Gastrocnemius medialis (tissue), 4 donors: ENCODE measurements around the gene USH2A. TPM values are rescaled to one million over a fixed set of nuclear protein-coding genes. Genes with fewer than 3 reads are reported as not detected.

ENCODE experiments used
- ATAC-seq, 2 donors: fragments of 150-250 bp; one replicate each; pipeline ENCODE4 v1.9.1; 2016
- DNase-seq, 2 donors: peaks; one replicate each; pipeline ENCODE4 v3.0.0-alpha.2; 2019
- H3K27ac ChIP-seq, 4 donors: fragments of 200-600 bp; sonication (generic); 1 replicate in 1 of 4; 2 replicates in 3 of 4; pipeline ENCODE4 v1.5.1; 2016 to 2018; ENCODE audit warnings: mild to moderate bottlenecking in 2 of 4, moderate library complexity in 1 of 4
- H3K27me3 ChIP-seq, 3 donors: fragments of 200-600 bp; sonication (generic) in 2 of 3; 1 replicate in 1 of 3; 2 replicates in 2 of 3; pipeline versions ENCODE4 v1.5.1 to v1.6.0; 2016 to 2019; ENCODE audit warnings: mild to moderate bottlenecking in 1 of 3, moderate library complexity in 1 of 3
- H3K36me3 ChIP-seq, 2 donors: fragments of 200-600 bp; sonication (generic) in 1 of 2; one replicate each; pipeline ENCODE4 v1.5.1; 2017 to 2018
- H3K4me1 ChIP-seq, 2 donors: fragments of 200-600 bp; sonication (generic) in 1 of 2; one replicate each; pipeline ENCODE4 v1.5.1; 2016 to 2017; ENCODE audit warnings: mild to moderate bottlenecking in 2 of 2
- H3K4me3 ChIP-seq, 4 donors: fragments of 200-600 bp; sonication (generic) in 3 of 4; 1 replicate in 1 of 4; 2 replicates in 3 of 4; pipeline ENCODE4 v1.5.1; 2016 to 2019; ENCODE audit warnings: mild to moderate bottlenecking in 2 of 4
- H3K9me3 ChIP-seq, 3 donors: fragments of 200-600 bp; sonication (generic) in 2 of 3; 1 replicate in 1 of 3; 2 replicates in 2 of 3; pipeline ENCODE4 v1.5.1; 2016 to 2019
- POLR2A ChIP-seq, 2 donors: fragments of 450-650 bp; IDR thresholded peaks; one replicate each; pipeline ENCODE4 v1.6.1; 2017; ENCODE audit warnings: antibody characterized with exemption in 2 of 2, mild to moderate bottlenecking in 2 of 2, moderate library complexity in 2 of 2
- in situ Hi-C, 4 donors: fragments of 200-750 bp; cut with MboI; loops; one replicate each; pipeline versions ENCODE4 v1.15.0 to v1.8.0; 2017; ENCODE audit warnings: low sequenced_read_pairs in 4 of 4
- intact Hi-C: fragments of 100-400 bp; cut with DNase I; formaldehyde crosslinking; loops from one replicate; pipeline ENCODE4 v1.15.1; 2023; ENCODE audit warnings: low total_unique reads
- total RNA-seq, 4 donors: library from RNA; depleted of rRNA; stranded (reverse); fragments of >200 nt; gene quantifications; one replicate each; pipeline versions ENCODE4 v1.1.0 to v1.2.3, GENCODE V29; 2016
- TF ChIP-seq, protein P1 (sequence below), 5 experiments: fragments of 450-650 bp in 3 of 5; fragments of 200-600 bp in 2 of 5; sonication (generic) in 2 of 5; IDR thresholded peaks in 4 of 5; conservative IDR thresholded peaks in 1 of 5; 1 replicate in 4 of 5; 2 replicates in 1 of 5; pipeline ENCODE4 v1.5.1; 2016 to 2019; ENCODE audit warnings: antibody characterized with exemption in 5 of 5, mild to moderate bottlenecking in 3 of 5, moderate library complexity in 3 of 5

Gene USH2A
- total RNA-seq, 4 donors from 2014 or later, result 0.02 TPM; not detected in 3

DNA sequence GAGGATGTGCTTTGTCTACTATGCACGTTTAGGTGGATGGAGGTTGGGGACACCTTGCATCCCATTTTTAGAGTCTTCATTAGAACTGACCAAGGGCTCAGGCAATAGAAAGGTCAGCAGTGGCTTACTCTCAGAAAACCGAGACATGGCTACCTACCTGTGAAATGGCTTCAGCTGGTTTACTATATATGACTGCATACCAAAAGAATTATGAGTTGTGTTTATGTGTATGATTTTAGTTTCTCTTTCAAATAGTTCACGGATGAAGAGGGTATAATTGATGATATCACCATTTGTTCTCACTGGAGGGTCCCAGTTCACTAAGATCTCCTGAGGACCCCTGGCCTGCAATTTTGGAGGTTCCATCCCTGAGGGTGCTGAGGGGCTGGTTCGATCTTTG, 749.3 kb downstream of the USH2A start:
- Histone ChIP-seq H3K36me3 (no peaks in the 10 kb centered on the region), H3K4me1 (no peaks in the 10 kb centered on the region), H3K4me3 (no peak overlapping the region), H3K9me3 (no peaks in the 10 kb centered on the region), H3K27ac (no peak overlapping the region), H3K27me3 (no peaks in the 10 kb centered on the region)
- in situ Hi-C loops (no loop called here), intact Hi-C loops (no loop called here)
- ATAC-seq (no peak), DNase-seq (no peak)
- TF ChIP-seq, protein P1, sequence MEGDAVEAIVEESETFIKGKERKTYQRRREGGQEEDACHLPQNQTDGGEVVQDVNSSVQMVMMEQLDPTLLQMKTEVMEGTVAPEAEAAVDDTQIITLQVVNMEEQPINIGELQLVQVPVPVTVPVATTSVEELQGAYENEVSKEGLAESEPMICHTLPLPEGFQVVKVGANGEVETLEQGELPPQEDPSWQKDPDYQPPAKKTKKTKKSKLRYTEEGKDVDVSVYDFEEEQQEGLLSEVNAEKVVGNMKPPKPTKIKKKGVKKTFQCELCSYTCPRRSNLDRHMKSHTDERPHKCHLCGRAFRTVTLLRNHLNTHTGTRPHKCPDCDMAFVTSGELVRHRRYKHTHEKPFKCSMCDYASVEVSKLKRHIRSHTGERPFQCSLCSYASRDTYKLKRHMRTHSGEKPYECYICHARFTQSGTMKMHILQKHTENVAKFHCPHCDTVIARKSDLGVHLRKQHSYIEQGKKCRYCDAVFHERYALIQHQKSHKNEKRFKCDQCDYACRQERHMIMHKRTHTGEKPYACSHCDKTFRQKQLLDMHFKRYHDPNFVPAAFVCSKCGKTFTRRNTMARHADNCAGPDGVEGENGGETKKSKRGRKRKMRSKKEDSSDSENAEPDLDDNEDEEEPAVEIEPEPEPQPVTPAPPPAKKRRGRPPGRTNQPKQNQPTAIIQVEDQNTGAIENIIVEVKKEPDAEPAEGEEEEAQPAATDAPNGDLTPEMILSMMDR (IDR thresholded peaks at IDR 0.05 in 4 of 5, conservative IDR thresholded peaks at IDR 0.05 in 1 of 5), result no peak
- no peak for TF ChIP-seq POLR2A (IDR thresholded peaks at IDR 0.05)

GRCh38 chr1:215672482-215672881, 750.8 kb downstream of the USH2A start:
- Histone ChIP-seq H3K9me3 (no peaks in the 10 kb centered on the region), H3K4me1 (no peaks in the 10 kb centered on the region), H3K36me3 (no peaks in the 10 kb centered on the region), H3K4me3 (no peak overlapping the region), H3K27ac (no peak overlapping the region), H3K27me3 (no peaks in the 10 kb centered on the region)
- in situ Hi-C loops (no loop called here), intact Hi-C loops (no loop called here)
- no peak for DNase-seq
- no peak for ATAC-seq
- no peak for TF ChIP-seq POLR2A (IDR thresholded peaks at IDR 0.05)
- TF ChIP-seq, protein P1 (IDR thresholded peaks at IDR 0.05 in 4 of 5, conservative IDR thresholded peaks at IDR 0.05 in 1 of 5), result no peak

GRCh38 chr1:215669806-215670491, 753.3 kb downstream of the USH2A start:
- H3K27me3 ChIP-seq, result no peaks in the 10 kb centered on the region
- H3K4me3 ChIP-seq, result no peak overlapping the region
- no peaks in the 10 kb centered on the region for H3K36me3 ChIP-seq
- in situ Hi-C loops, result no loop called here
- no peak overlapping the region for H3K27ac ChIP-seq
- intact Hi-C loops, result no loop called here
- TF ChIP-seq, protein P1 (IDR thresholded peaks at IDR 0.05 in 4 of 5, conservative IDR thresholded peaks at IDR 0.05 in 1 of 5), result no peak
- no peak for TF ChIP-seq POLR2A (IDR thresholded peaks at IDR 0.05)
- H3K4me1 ChIP-seq, result no peaks in the 10 kb centered on the region
- ATAC-seq (no peak), DNase-seq (no peak)
- no peaks in the 10 kb centered on the region for H3K9me3 ChIP-seq

DNA sequence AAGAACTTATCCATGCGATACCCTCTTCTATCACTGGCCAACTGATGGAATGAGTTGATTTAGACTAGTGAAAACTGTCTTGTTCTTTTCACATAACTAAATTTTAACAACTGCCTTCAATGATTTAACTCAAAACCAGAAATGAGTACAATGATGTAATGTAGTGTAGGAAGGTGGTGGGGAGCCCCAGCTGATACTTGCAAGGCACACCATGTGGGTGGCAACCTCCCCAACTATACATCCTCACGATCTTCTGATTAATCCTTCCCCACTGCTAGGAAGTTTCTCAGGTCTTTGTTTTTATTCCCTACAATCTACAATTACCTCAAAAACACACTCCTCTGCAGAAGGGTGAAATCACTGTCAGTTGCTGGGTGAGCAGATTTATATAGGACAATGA, 755.5 kb downstream of the USH2A start:
- intact Hi-C loops, result no loop called here
- H3K4me1 ChIP-seq, result no peaks in the 10 kb centered on the region
- no peaks in the 10 kb centered on the region for H3K9me3 ChIP-seq
- H3K4me3 ChIP-seq, result no peak overlapping the region
- no peak overlapping the region for H3K27ac ChIP-seq
- H3K36me3 ChIP-seq, result no peaks in the 10 kb centered on the region
- no peaks in the 10 kb centered on the region for H3K27me3 ChIP-seq
- in situ Hi-C loops, result no loop called here
- DNase-seq (no peak), ATAC-seq (no peak)
- TF ChIP-seq POLR2A (IDR thresholded peaks at IDR 0.05), result no peak
- TF ChIP-seq, protein P1 (IDR thresholded peaks at IDR 0.05 in 4 of 5, conservative IDR thresholded peaks at IDR 0.05 in 1 of 5), result no peak

DNA sequence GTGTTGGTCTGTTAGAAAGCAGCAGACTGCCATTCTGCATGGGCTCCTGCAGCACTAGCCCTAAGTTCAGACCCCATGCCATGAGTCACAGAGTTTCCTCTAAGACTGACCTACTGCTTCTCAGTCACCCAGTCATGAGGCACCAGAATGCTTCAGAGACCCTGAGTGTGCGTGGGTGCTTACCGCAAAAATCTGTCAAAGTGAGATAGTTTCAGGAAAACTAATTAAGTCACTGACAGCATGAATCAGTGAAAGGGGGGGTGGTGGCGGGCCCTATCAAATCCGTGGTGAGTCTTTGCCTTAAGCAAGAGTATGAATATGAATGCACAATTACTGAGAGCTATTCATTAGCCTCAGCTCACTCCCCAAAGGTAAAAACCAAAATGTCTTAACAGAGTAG, 758.0 kb downstream of the USH2A start:
- no peaks in the 10 kb centered on the region for H3K9me3 ChIP-seq
- H3K4me3 ChIP-seq, result no peak overlapping the region
- H3K27ac ChIP-seq, result no peak overlapping the region
- TF ChIP-seq, protein P1 (IDR thresholded peaks at IDR 0.05 in 4 of 5, conservative IDR thresholded peaks at IDR 0.05 in 1 of 5), result no peak
- TF ChIP-seq POLR2A (IDR thresholded peaks at IDR 0.05), result no peak
- no peaks in the 10 kb centered on the region for H3K4me1 ChIP-seq
- DNase-seq (no peak), ATAC-seq (no peak)
- in situ Hi-C loops (no loop called here), intact Hi-C loops (no loop called here)
- H3K36me3 ChIP-seq, result no peaks in the 10 kb centered on the region
- no peaks in the 10 kb centered on the region for H3K27me3 ChIP-seq
